Esophagus muscularis mucosa (tissue), 4 donors: Measurements from ENCODE around the gene PGM3.

Source experiments
- EP300 ChIP-seq: sonication (generic); formaldehyde crosslinking; IDR thresholded peaks from one replicate; pipeline ENCODE4 v1.6.1; 2017; ENCODE audit warnings: antibody characterized with exemption
- POLR2AphosphoS5 ChIP-seq, 2 donors: sonication (generic); formaldehyde crosslinking; IDR thresholded peaks; one replicate each; pipeline ENCODE4 v1.6.1; 2017; ENCODE audit warnings: antibody characterized with exemption in 2 of 2
- TF ChIP-seq, protein P1 (sequence below), 3 experiments: fragments of 200-600 bp in 2 of 3; fragments of 450-650 bp in 1 of 3; sonication (generic) in 2 of 3; IDR thresholded peaks; one replicate each; pipeline ENCODE4 v1.5.1; 2017 to 2019; ENCODE audit warnings: antibody characterized with exemption in 3 of 3, mild to moderate bottlenecking in 2 of 3, moderate library complexity in 1 of 3

DNA sequence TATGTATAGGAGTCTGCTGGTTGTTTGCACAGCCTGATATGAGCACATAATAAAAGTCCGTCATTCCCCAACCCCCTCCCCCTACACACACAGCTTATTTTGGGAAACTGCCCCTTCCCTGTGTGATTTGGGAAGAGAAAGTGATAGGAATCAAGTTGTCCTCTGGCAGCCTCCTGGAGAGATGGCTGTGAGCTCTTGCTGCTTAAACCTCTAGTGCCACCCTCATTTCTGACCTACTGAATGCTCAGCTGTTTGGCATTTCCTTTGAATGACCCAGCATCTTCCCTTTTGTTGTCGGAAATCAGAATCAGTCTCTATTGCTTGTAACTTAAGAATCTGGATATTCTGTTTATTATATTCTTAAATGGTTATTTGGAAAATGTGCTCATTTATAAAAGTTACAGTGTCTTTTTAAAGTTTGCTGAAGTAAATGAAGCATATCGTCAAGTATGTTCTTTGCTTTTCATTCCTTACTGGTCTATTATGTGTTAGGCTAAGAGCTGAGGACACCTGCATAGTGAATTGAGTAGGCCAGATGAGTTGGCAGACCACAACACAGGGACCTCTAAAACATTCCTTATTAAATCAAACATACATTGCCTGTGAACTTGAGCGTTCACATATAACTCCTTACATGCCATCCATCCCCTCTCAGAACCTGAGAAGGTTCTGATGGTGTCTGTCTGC lies 5.6 kb upstream of the PGM3 start:
- TF ChIP-seq, protein P1, sequence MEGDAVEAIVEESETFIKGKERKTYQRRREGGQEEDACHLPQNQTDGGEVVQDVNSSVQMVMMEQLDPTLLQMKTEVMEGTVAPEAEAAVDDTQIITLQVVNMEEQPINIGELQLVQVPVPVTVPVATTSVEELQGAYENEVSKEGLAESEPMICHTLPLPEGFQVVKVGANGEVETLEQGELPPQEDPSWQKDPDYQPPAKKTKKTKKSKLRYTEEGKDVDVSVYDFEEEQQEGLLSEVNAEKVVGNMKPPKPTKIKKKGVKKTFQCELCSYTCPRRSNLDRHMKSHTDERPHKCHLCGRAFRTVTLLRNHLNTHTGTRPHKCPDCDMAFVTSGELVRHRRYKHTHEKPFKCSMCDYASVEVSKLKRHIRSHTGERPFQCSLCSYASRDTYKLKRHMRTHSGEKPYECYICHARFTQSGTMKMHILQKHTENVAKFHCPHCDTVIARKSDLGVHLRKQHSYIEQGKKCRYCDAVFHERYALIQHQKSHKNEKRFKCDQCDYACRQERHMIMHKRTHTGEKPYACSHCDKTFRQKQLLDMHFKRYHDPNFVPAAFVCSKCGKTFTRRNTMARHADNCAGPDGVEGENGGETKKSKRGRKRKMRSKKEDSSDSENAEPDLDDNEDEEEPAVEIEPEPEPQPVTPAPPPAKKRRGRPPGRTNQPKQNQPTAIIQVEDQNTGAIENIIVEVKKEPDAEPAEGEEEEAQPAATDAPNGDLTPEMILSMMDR (IDR thresholded peaks at IDR 0.05) = no peak
- TF ChIP-seq POLR2AphosphoS5 (IDR thresholded peaks at IDR 0.05) (no peak), EP300 (no peak)
